Stimulated activated CD4-positive, alpha-beta T cell treated with anti-CD3 and anti-CD28 coated beads, Interleukin-15, amount 100 ng/mL, for 1 hour (primary cell): ENCODE results near the gene MB.

Experiments
- DNase-seq, 2 donors: peaks; one replicate each; pipeline ENCODE4 v3.0.0-alpha.2; 2020; ENCODE audit warnings: low read depth in 1 of 2, low spot score in 1 of 2

MB gene

GRCh38 chr22:35618427-35619223 lies 1.5 kb upstream of the MB start:
- DNase-seq, result no peak

DNA sequence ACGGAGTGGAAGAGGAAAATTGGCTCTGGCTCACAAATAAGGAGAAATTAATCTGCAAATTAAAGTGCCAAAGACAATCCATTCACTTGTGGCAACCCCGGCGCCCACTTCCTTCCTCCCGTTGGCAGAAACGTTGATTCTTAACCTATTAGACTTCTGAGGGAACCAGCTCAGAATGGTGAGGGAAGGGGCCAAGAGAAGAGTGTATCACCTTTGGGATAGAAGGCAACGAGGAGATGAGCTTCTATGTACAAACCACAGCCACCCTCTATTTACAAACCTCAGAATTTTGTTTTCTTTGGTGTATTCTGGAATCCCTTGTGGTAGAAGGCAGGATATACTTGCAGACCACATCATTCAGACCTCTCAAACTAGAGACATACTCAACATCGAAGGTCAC lies 1.1 kb downstream of the MB start:
- no peak for DNase-seq

DNA sequence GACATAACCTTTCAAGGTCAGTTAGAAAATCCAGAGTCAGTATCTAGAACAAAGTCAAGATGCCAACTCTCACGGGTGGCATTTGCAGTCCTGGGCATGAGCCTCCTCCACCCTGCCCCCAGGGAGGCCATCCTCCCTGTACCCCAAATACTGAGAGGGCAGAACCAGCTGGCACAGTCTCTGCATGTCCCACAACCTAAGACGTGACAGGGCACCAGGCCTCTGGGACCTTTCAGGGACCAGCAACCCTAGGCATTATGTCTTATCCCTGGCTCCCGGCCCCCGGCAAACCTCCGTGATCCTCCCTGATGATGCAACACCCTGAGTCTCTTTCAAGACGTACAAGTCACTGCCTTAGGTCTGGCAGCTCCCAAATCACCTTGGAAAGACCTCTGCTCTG lies 2.0 kb downstream of the MB start:
- DNase-seq, result no peak

DNA sequence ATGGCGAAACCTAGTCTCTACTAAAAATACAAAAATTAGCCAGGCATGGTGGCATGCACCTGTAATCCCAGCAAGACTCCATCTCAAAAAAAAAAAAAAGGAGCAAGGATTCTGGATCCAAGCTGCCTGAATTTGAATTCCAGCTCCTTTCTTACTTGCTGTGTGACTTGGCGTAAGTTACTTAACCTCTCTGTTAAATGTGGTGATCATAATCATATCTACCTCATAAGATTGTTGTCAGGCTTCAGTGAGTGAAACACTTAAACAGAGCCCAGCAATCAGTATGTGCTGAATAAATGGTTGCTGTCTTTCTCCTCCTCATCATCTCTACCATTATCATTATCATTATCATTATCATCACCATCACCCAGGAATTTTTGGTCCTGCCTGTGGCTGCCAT lies 2.7 kb downstream of the MB start:
- no peak for DNase-seq

GRCh38 chr22:35612903-35613302 lies 4.2 kb downstream of the MB start:
- no peak for DNase-seq

DNA sequence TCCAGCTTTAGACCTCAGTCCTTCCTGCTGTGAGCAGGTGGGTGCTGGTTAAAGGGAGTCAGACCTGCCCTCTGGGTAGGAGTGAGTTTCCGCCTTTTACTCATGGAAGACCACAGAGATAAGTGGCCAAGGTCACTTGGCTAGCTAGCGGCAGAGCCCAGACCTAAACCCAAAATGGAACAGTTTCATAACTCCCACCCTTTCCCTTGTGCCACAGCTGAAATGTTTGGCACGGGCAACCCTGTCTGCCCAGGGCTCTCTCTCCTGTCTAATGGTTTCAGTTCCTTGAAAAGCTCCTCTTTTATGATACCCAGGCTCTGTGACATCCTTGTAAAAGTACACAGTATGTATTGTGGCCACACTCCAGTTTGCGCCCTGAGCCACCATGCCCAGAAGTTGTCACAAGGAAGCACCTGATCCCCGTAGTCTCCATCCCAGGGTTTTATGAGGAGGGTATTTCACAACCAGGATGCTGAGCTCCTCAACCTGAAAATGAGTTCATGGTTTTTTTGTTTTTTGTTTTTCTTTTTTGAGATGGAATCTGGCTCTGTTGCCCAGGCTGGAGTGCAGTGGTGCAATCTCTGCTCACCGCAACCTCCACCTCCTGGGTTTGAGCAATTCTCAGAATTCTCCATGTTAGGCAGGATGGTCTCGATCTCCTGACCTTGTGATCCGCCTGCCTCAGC lies 5.1 kb downstream of the MB start:
- no peak for DNase-seq

DNA sequence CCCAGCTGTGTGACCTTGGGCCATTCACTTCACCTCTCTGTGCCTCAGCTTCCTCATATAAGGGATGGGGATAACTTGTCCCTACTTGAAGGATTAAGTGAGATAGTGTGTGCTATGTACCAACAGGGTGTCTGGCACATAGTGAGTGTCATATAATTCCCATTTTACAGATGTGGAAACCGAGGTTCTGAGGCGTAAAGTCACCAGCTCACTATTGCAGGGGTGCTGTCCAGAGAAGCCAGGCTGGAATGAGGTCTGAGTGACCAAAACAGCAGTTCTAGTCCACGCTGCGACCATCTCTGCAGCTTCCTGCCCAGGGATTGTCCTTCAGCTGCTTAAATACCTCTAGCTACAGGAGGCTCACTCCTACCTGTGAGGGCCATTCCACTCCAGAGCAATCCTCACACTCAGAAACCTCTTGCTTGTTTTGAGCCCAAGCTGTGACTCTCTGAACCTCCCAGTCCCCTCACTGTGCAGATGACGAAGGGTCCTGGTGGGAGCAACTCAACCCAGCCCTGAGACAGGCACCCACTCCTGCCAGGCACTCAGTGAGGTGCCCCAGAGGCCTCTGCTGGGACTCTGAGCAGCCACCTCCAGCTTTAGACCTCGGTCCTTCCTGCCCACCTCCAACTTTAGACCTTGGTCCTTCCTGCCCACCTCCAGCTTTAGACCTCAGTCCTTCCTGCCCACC lies 5.8 kb downstream of the MB start:
- no peak for DNase-seq

DNA sequence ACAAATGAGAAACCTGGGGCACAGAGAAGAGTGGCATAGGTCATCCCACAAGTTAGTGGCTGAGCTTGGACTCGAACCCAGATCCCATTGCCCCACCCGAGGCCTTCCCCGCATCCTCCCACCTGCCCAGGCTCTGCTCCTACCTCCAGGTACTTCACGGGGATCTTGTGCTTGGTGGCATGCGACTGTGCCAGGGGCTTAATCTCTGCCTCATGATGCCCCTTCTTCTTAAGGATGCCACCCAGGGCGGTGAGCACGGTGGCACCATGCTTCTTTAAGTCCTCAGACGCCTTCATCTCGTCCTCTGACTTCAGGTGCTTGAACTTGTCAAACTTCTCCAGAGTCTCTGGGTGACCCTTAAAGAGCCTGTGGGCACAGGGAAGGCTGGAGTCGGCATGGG lies 6.4 kb downstream of the MB start:
- DNase-seq, result no peak

- no peak for DNase-seq
Measured at GRCh38 chr22:35609761-35610160, 7.4 kb downstream of the MB start.

- DNase-seq, result no peak
Measured at GRCh38 chr22:35609261-35609660, 7.9 kb downstream of the MB start.

GRCh38 chr22:35608088-35608487 lies 9.0 kb downstream of the MB start:
- no peak for DNase-seq

- DNase-seq, result no peak
Measured at GRCh38 chr22:35606916-35607315, 10.2 kb downstream of the MB start.

GRCh38 chr22:35605851-35606481 lies 11.2 kb downstream of the MB start:
- DNase-seq, result no peak

- no peak for DNase-seq
Measured at GRCh38 chr22:35605369-35605680, 11.8 kb downstream of the MB start.

DNA sequence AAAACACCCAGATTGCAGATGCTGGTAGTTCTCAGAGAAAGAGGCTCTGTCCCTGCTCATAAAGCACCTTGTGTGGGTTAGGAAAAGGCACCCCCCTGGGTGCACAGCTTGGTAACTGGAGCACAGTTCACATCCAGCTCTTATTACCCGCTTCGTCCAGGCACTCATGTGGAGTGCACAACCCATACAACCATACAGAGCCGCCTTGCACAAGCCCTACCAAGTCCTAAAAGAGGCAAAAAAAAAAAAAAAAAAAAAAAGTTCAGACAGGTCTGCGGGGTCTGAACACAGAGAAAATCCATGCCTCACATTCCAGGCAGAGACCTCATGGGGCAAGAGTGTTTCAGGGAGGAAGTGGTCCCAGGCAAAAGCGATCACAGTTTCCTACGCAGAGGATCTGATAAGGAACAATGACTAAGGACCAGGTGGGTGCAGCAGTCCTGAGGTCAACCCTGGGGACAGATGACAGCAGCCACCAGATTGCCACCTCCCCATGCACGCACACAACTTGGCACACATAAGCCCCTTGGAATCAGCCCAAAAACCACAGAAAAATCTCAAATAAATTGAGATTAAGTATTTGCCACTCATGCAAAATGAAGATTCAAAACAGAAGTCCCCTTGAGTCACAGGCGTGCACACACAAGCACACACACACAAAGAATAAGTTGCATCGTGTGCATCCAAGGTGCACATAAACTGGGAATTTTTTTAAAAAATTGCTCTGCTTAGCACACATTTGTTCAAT lies 12.3 kb downstream of the MB start:
- no peak for DNase-seq

DNA sequence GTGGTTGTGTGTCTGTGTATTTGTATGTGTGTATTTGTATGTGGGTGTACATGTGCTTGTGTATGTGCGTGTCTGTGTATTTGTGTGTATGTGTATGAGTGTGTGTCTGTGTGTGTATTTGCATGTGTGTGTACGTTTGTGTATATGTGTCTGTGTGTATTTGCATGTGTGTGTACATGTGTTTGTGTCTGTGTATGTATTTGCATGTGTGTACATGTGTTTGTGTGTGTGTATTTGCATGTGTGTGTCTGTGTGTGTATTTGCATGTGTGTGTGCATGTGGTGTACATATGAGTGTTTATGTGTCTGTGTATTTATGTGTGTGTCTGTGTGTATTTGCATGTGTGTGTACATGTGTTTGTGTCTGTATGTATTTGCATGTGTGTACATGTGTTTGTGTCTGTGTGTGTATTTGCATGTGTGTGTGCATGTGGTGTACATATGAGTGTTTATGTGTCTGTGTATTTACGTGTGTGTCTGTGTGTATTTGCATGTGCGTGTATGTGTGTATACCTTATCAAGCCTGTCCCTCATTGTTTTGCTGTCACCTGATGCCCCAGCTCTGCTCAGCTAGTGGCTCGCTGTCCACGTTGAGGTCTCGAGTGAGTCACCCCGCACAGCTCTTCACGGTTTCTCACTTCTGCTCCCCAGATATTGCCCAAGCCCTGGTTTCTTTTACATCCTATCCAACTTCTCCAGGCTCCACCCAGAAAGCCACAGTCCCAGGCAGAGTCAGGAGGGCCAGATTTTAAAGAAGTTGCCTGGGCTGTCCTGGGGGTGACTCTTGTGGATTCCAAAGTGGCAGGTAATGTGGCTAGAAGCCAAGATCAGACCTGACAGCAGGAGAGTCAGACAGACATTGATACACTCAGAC lies 15.2 kb downstream of the MB start:
- DNase-seq, result no peak

- no peak for DNase-seq
Measured at GRCh38 chr22:35601013-35601580, 16.0 kb downstream of the MB start.

- DNase-seq, result no peak
Measured at GRCh38 chr22:35600476-35600875, 16.7 kb downstream of the MB start.

DNA sequence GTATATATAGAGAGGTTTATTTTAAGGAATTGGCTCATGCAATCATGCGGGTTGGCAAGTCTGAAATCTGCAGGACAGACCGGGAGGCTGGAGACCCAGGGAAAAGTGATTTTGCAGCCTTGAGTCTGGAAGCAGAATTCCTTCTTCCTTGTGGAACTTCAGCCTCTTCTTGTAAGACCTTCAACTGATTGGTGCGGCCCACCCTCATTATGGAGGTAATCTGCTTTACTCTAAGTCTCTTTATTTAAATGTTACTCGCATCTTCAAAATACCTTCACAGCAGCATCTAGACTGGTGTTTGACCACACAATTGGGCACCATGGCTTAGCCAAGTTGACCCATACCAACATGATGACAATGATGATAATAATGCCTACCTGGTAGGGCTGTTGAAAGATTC lies 17.8 kb downstream of the MB start:
- DNase-seq, result no peak

DNA sequence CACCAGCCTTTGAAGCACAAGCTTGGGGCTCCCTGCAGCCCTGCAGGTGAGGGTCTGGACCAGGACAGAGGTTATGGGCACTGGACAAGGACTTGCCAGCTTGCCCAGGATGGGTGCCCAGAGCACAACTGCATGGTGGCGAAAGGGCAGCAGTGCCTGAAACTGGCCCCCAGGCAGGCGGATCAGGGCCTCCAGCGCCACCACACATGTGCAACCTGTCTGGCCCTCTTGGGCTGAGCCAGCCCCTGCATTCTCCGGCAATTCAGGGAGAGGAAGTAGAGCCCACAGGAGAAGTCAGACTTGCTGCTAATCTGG lies 18.8 kb downstream of the MB start:
- no peak for DNase-seq
